ENCODE results near the gene ATG9A.
A peak's percentile ranks its signal among the peaks of the same experiment; 100 is the strongest.

Gene ATG9A

DNA sequence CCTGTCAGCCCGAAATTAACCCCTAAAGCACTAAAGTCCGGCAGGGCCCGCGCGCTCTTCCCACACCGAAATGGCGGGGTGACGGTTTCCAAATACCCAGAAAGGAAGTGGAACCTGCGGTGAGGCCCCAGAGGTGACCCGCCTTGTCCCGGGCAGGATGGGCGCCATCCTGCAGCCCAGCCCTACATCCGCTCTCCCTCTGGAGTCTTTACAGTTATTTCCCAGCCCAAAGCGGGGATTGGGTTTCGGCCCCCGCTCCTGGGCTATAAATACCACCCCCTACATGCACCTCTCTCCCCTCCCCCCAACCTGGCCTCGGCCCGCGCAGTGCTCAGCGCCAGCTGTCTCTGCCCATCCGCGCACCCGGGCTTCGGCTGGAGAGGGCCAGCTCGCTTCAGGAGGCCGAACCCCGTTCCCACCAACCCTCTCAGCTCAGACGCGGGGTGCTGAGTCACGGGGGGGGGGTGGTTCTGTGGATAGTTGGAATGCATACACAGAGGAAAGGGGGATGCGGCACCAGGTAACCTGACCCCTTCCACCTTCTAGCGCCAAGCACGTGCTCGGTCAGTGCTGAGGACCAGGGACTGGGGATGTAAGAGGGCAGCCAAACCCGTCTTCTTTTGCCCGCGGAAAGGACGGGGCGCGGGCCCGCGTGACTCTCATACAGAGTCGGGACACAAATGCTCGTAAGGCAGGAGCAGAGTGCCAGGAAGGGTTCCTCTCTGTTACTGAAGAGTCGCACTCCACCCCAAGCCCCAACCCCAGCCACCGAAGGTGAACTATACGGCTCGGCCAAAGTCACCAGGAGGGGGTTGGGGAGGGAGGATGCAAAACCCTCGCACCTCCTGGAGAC lies 23.7 kb upstream of the ATG9A start, which contains the start of gene TUBA4B:
Gene TUBA4B, plus strand, starts transcription at position 344 of the 853 bp plus-strand sequence. Its CDS starts 165 bp downstream, at position 509.
- DNase-seq, result peak; percentile 46

DNA sequence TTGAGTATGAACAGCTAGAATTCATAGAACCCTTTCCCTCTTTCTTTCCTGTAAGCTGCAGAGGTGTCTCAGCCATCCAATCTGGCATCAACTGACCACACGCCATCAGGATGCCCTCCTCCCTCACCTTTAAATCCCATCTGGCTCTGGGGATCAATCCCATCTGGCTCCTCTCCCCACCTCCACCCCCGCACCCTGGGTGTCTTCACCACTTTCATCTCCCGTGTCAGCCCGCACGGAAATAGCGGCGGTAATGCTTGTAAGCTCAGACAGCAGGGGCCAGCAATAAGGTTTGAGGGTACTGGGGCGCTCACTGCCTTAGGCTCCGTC lies 23.1 kb upstream of the ATG9A start:
- no peak for DNase-seq

GRCh38 chr2:219252084-219252483 lies 22.6 kb upstream of the ATG9A start:
- DNase-seq, result no peak

GRCh38 chr2:219251656-219252055 lies 22.2 kb upstream of the ATG9A start:
- DNase-seq, result no peak

- DNase-seq, result peak; percentile 79
Observed at GRCh38 chr2:219250049-219250781, 20.8 kb upstream of the ATG9A start.

DNA sequence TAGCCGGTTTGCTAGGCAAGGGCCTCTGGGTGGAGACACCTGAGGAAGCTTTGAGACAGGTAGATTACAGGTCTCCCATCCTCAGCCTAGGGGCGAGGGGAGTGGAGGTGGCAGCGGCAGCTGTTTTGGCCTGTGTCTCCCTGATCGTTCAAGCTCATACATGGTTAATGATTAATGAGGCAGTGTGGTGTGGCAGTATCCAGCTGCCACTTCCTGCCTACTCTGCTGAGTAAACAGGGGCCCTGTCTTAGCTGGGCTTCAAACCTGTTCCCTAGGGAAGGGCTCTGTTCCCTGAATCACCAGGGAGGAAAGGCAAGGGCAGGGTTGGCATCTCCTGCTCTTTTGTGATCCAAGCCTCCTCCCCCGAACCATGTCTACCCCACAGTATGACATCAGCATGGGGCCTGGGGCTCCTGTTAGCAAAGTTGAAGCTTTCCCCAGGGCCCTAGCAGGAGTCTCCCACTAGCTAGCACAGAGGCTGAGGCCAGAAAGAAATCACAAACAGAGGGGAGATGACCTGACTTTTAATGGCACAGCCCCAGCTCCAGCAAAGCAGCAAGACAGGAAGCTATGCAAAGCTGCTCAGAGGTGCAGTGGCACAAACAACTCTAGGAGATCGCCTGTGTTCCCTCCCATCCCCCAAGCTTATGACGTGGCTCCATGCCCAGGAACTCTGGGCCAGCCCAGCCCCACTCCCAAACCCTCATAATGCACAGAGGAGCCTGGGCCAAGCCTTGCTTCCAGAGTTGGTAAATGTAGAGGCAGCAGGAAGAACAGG lies 20.0 kb upstream of the ATG9A start:
- DNase-seq, result peak; percentile 80

DNA sequence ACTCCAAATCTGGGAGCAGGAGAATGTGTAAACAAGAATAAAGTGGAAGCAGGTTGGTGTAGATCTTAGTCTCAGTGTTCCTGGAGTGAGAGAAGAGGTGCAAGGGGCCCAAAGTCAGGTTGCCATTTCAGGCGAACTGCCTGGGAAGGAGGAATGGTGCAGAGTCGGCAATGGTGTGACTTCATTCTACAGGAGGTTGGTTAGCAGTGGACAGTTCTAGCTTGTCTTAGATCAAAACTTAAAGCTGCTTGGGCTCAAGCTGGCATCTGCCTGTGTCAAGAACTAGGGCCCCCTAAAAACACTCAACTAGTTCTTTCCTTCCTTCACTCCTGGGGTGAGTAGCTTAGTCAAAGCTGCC lies 19.4 kb upstream of the ATG9A start:
- no peak for DNase-seq

DNA sequence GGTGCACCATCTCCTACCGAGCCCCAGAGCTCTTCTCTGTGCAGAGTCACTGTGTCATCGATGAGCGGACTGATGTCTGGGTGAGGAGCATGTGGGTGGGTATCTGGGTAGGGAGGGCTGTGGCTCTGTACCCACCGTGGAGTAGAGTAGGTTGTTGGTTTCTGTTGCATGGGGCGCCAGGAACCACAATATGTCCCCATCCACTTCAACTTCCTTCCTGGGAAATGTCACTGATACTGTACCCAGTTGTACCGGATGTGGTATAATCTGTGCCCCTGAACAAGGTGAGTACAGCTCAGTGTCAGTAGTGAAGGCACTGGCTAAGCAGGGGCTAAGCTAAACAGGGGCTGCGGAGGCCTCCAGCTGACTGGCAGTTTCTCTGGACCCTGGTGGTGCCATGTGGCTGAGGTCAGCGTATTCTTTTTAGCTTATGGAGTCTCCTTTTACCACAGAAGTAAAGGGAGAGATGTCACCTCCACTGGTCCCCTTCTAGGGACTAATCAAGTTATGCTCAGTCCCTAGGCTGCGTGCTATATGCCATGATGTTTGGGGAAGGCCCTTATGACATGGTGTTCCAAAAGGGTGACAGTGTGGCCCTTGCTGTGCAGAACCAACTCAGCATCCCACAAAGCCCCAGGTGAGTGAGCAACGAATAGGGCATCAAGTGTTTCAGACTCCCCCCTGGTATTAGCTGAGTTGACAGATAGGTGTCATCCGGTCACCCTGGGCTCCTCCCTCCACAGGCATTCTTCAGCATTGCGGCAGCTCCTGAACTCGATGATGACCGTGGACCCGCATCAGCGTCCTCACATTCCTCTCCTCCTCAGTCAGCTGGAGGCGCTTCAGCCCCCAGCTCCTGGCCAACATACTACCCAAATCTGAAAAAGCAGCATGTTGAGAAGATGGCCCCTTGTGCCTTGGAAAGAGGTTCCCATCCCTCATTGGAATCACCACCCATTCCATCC lies 18.5 kb upstream of the ATG9A start:
- DNase-seq, result peak; percentile 67

DNA sequence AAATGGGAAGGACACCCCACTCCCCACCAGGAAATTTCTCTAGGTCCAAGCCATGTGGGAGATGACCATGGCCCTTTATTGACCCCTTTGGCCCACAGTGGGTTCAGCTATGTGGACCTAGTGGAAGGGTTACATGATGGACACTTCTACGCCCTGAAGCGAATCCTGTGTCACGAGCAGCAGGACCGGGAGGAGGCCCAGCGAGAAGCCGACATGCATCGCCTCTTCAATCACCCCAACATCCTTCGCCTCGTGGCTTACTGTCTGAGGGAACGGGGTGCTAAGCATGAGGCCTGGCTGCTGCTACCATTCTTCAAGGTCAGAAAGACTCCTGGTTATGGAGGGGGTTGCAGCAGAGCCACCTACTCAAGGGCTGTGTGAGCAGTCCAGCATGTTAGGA lies 17.1 kb upstream of the ATG9A start:
- DNase-seq, result no peak

DNA sequence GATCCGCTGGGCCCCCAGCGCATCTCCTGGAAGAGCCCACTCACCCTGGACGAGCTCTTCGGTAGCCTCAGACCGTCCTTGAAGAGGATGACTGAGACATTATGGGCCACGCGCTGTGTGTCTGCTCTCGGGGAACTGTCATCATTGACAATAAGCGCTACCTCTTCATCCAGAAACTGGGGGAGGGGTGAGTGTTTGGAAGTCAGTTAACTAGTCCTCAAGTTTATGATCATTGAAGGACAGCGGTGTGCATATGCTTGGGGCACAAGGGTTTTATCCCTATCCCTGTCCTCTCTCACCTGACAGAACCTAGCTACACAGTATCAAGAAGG lies 16.4 kb upstream of the ATG9A start:
- DNase-seq, result no peak

- peak; percentile 30 for DNase-seq
Observed at GRCh38 chr2:219245148-219245898, 15.9 kb upstream of the ATG9A start, which contains the start of the genes GLB1L and STK16. TSS of gene GLB1L (minus strand) at chr2:219245444. CDS start at chr2:219243573, 1,871 bp downstream. TSS of gene STK16 (plus strand) at chr2:219245479. CDS start at chr2:219246000, 521 bp downstream.

GRCh38 chr2:219244789-219245147 lies 15.3 kb upstream of the ATG9A start:
- no peak for DNase-seq

GRCh38 chr2:219243291-219243761 lies 13.9 kb upstream of the ATG9A start:
- no peak for DNase-seq

- DNase-seq, result no peak
Observed at GRCh38 chr2:219234331-219234730, 4.9 kb upstream of the ATG9A start.

- DNase-seq, result no peak
Observed at GRCh38 chr2:219230059-219230540, 664 bp upstream of the ATG9A start.

GRCh38 chr2:219228911-219229304 lies 528 bp downstream of the ATG9A start:
- no peak for DNase-seq

DNA sequence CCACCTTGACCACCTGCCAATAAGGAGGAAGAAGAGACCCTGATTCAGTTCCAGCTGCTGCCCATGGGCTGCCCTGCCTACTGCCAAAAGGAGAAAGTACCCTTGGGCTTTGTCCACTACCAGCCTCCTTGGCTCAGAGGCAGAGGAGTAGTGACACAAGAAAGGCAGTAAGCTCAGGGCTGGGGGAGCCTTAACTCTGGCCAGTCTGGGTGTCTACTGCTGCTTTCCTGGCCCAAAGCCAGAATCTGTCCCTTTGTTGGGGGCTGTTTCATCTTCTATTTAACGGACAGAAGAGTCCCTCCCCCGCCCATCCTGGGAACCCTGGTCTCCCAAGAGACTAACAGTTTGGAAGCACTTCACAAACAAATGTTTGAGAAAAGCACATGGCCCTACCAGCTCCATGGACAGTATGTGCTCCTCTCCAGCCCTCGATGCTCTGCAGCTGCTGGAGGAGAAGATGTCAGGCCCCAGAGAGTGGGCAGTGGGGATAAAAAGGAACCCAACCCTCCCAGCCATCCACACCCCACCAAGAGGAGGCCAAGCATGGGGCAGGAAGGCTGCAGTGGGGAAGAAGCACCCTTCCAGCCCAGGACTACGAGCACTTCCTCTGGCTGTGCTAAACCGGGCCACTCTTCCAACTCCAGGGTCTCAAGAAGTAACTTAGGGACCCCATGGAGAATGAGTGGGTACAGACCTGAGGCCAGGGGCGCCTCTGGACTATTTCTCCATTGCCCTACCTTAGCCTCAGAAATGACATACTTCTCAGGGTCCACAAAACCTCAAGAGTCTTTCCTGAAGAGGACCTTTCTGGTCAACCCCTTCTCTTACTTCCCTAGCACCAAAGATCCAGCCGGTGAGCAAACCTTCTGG lies 1.2 kb downstream of the ATG9A start:
- DNase-seq, result no peak

DNA sequence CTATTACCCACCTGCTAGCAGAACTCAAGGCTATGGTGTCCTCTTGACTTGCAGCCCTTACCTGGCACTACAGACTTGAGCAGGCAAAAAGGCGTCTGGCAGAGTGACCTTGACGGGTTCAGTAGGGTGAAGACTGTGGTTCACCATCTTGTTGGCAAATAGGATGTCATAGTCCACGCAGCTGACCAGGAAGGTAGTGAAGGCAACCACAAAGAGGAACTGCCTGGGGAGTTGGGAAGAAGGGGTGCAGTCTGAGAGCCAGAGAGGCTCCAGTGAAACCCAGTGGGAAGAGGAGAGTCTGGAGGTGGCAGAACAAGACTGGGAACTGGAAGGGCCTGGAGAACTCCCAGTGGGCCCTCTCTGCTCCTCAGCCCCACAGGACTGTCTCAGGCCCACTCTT lies 4.1 kb downstream of the ATG9A start:
- DNase-seq, result peak; percentile 84

DNA sequence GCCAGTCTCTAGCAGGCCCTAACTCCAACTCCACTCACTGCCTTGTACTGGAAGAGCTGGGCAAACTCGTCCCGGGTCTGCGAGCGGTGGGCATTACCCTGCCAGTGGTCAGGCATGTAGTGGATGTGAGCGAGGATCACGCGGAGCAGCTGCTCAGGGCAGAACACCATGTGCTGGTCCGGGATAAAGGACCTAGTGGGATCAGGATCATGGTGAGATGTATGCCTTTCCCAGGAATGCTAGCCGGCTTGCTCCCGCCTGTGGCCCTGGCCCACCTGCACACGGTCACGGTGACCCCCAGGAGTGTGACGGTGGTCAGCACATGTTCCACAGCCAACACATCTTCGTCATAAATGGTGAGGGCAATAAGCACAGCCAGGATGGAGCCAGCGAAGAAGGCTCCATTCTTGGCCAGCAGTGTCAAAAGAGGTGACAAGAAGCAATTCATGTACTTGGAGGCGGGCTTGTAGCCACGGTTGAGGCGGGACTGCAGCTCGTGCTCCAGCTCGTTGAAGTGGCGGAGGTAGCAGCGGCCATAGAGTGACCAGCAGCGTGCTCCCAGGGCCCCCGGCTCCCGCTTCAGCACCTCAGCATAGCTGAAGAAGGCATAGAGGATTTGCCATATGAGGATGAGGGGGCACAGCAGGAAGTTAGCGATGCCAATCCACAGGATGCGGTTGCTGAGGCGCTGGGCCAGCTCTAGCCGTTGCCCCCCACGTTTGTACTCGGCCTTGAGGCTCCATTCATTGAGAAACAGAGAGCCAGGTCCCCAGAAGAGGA lies 5.4 kb downstream of the ATG9A start:
- no peak for DNase-seq

Data from GF-D8 (cell line).